NCI-H2227 treated with DMSO at 0.1 percent for 48 hours (cell line): ENCODE data around the gene MAP4K5.
"Not testable (repeated sequence)": the region's sequence is repeated elsewhere in the genome, so short reads cannot be mapped to it uniquely, and the experiment has no call there.

Experiments
- DNase-seq: peaks from one replicate; lab custom pipeline; 2025; lab: John Stamatoyannopoulos, UW

MAP4K5 gene

DNA sequence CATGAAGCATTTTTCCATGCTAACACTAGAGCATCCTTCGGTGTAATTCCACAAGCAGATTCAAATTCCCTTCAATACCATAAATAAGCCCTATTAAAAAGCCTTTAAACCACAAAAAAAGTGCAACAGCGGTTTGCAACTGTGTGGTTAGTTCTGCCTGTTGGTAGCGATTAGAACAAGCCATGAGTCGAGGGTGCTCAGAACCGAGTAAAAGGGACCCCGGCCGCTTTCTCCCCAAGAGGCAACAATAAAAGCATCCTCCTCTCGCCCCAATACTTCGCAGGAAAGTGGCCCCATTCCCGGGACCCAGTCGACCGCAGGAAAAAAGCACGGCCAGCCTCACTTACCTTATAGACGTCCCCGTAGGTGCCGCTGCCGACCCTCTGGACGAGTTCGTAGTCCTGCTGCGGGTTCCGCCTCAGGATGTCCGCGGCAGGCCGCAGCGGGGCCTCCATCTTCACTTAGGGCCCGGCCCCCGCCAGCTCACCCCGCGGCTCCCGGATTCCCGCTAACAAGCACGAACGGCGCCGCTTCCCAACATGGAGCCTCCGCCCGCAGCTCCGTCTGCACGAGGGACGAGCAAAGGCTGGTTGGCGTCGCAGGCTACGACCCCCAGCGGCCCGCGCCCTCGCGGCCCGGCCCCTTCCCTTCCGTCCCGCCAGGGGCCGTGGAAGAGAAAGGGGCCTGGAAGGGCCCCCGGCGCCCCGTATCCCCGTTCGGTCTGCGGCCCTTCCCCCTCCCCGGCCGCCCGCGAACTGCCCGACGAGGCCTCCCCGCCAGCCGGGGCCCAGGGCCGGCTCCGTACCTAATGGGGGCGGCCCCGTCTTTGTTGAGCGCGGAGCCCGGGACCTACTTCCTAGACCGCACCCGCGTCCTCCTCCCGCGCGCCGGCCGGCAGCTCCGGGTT lies 521 bp downstream of the MAP4K5 start:
- DNase-seq = peak; percentile 74

DNA sequence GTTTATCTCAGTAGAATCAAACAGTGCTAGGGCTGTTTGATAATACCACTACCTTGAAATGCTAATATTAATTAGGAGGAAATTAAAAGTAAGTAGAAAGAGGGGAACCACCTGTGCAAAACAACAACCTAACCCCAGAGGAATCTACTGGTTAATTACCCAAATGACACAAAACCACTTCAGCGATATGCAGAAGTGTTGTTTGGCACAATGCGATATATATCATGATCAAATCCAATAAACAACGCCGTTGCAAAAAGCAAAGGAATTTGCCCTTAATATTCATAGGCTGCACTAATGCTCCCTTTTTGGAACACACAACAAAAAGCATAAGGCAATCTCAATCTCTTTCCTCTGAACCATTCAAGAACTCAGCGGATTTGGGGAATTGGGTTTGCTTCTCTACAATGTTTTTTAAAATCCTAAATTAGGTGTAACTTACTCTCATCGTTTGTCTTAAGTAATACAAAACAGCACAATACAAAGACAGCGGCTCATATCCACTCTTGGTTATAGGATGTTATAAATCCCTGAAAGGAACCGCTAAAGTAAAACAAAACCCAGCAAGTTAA lies 1.5 kb downstream of the MAP4K5 start:
- DNase-seq = no peak

DNA sequence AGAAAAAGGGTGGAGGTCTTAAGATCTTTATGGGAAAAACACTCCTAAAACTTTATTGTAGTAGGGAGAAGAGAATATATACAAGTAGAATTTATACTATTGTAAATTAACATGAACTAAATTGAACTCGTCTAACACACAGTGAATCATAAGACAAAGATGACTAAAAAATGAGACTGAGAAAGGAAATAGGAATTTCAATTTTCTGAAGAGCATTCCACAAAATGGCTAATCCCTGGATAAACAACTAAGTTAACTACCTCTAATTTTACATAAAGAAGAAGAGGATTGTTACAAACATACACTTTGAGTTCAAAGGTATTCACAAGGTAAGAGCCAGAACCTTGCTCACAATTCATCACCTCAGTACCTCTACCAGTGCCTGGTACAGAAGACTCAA lies 2.0 kb downstream of the MAP4K5 start:
- DNase-seq = no peak

DNA sequence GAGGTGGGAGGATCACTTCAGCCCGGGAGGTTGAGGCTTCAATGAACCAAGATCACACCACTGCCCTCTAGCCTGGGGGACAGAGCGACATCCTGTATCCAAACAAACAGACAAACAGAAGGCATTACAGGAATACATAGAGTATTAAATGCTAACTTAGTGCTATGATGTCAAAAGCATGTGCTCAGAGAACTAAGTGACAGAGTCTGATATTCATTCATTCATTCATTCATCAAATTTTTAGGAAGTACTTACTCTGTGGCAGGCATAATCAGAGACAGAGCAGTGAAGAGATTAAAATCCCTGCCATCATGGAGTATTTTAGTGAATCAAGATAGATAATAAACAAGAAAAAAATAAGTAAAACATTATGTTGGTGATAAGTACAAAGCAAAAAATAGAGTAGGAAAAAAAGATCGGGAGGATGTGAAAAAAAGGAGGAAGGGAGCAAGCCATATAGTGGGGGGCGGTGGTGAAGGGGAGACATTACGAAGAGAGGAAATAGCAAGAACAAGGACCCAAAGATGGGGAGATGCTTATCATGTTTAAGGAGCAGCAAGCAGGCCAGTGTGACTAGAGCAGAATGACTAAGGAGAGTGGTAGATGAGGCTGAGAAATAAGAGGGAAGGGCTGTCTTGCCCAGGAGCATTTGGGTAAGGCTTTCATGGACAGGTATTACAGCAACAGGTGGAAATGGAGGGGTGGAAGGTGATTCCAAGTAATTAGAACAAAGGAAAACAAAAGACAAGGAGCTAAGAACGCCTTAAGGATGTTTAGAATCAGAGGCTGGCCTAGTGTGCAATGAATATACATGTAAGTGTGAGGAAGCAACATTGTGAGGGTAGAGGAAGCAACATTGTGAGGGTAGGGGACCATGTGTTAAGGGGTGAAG lies 2.8 kb downstream of the MAP4K5 start:
- DNase-seq = no peak

DNA sequence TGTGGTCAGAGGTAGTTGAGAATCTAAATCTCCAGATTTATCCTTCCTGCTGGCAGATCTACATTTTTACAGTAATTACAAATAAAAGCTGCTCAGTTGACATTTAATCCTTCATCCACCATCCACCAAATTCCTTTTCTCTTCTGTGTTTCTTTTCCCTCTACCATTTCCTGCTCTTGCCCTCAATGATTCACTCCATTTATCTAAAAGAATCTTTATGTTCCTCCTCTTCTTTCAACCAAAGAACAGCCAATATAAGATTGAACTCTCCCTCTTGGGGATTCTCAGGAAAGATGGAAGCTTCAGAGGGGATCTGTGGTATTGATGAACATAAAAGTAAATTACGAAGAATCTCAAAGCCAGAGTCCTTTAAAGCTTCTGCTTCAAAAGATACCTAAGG lies 4.4 kb downstream of the MAP4K5 start:
- DNase-seq = no peak

DNA sequence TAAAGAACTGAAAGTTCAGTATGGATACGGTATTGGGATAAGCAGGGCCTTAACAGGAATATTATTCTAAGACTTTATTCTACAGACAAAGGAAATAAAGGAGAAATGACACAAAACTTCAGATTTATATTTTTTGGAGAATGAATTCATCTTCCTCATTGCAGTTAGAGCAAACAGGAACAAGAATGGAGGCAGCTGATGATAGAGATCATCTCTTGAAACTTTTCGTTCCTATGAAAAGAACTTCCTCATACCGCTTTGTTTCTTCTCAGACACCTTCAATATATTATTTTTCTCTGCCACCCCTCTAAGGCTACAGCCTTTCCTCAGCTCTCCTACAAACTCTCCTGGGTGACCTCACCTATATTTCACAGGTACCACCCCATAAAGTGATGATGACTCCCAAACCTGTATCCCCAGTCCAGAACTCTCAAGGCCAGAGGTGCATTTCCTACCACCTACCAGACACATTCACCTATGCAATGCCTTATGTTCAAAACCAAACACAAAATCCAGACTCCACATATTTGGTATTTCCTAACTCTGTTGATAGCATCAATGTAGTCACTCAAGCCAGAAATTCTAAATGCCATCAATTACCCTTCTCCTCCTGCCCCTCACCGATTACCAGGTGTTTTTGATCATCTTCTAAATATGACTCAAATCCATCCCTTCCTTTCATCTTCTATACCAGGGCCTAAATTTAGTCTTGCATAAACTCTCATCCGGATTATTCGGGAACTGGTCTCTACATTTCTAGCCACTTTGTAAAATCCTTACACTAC lies 7.4 kb downstream of the MAP4K5 start:
- DNase-seq = no peak

DNA sequence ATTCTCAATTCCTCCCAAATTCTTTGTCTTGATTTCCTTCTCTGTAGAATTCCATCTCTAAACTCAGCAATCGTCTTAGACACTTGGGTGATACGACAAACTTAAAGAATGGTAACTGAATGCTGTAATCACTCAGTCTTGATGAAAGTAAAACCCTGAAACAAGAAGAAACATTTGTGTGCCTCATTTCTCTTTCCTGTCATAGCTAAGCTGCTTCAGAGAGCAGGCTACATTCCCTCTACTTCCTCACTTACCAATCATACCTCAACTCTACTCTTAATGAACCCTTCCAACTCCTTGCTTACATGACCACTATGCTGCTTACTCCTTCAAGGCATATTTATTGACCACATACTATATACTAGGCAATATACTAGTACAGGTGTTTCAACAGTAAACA lies 8.3 kb downstream of the MAP4K5 start:
- no peak for DNase-seq

DNA sequence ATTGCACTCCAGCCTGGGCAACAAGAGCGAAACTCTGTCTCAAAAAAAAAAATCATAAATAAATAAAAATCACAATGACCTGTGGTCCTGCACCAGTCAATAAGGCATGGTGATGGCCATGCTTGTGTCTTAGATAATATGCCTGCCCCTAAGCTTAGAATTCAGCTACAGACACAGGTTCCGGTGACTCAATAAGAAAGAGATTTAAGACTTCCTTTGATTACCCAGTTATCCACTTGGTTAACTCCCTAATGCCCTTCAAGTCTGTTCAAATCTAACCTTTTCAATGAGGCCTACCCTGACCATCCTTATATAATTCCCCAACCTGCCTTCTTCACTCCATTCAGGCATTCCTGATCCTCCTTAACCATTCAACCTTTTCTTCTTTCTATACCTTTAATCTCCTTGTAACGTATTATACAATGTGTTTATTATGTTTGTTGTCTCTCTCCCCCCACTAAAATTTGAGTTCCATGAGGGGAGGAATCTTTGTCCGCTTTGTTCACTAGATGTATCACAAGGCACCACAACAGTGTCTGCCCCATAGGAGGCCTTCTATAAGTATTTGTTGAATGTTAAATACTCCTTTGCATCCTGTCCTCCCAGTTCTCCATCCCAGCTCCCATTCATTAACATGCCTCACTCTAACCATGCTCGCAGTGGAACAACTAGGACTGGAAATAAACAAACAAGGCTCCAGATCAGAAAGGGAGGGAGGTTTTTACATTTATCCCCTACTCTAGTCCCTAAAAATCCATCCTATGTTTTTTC lies 8.9 kb downstream of the MAP4K5 start:
- DNase-seq = no peak

DNA sequence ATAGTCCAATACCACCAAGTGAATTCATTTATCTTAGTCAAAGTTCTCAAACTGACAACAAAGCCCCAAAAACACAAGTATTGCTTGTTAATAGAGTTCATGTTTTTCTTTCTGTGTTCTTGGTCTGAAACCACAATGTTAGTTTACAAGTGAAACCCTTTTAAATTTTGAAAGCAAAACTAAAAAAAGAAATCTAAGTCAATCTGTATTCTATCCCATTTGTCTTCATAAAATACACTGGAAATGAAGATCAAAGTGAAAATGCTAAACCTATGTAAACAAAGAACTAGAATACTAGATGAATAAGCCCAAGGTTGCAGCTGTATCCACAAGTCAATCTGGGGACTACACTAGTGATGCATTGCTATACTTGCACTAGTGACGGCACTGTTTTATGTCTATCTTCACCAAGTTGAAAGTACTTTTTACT lies 10.4 kb downstream of the MAP4K5 start:
- DNase-seq = no peak

DNA sequence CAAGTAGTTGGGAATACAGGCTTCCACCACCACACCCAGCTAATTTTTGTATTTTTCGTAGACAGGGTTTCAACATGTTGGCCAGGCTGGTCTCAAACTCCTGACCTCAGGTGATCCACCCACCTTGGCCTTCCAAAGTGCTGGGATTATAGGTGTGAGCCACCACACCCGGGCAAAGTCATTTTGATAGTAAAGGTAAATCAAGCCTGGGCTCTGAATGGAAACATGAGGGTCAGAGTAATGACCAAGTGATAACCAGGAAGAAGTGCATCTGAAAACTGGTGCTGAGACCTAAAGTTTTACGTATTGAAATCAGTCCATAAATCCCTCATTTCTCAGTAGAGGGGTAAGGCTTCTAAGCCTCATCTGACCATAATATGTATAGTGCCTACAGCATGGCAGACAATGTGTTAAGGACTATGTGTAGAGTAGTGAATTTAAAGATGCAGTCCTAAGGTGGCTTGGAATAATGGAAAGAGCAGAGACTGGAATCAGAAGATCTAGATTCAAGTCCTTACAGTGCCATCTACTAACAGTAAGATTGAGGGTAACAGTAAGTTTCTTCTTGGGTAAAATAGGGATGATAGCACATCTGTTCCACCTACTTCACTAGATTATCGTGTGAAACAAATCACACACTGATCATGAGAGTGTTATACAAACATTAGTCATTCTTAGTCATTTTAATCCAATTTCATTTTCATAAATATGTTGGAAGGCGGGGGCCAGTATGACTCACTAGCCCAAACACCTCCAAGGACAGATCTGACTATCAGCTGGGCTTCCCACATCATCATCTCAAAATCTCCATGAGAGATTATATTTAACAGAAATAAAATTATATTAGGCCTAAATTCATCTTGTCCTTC lies 11.2 kb downstream of the MAP4K5 start:
- DNase-seq = no peak

DNA sequence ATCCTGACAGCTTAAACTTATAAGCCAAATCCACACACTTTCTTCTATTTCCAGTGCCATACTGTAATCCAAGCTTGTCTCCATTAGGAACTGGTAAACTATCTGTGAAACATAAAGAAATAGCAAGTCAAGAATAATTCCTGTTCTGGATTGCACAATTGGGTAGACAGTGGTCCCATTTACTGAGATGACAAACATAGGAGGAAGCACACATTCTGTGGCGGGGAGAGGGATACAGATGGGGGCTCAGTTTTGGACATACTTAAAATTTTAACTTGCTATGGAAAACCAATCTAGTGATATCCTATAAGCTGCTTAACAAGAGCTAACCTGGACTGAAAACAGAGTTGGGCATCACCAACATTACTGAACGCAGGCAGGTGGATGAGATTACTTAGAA lies 16.3 kb downstream of the MAP4K5 start:
- no peak for DNase-seq

DNA sequence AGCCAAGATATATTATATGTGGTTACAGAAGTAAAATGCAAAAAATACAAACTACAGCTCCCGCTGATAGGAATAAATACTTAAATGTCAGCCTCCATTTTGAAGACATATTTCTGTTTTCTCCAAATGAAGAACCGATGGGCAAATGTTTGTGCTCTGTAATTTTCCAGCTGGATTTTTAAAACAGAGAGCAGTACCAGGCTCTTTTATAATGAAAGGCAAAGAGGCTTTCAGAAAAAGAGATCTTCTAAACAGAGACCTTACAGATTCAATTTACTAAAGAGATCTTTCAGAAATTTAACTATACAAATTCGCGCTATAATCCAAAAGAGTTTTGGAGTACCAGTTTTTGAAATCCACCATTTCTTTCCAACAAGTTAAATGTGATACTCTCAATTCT lies 19.9 kb downstream of the MAP4K5 start:
- DNase-seq = no peak

DNA sequence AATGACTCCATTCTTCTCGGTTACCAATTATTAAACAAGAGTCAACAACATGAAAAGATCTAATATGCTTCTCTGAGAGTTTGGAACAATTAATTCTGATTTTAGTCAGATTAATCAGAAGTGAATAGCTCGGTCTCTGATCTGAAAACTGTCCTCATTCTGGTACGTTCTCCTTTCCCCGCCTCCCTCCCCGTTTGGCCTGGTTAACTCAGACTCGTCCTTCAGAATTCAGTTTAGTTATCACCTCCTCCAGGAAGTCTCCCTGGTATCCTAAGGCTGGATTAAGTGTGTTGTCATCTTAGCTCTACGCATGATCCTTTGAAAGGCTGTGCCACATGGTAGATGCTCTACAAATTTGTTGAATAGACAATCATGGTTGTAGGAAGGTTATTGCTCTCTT lies 22.2 kb downstream of the MAP4K5 start:
- DNase-seq = no peak

DNA sequence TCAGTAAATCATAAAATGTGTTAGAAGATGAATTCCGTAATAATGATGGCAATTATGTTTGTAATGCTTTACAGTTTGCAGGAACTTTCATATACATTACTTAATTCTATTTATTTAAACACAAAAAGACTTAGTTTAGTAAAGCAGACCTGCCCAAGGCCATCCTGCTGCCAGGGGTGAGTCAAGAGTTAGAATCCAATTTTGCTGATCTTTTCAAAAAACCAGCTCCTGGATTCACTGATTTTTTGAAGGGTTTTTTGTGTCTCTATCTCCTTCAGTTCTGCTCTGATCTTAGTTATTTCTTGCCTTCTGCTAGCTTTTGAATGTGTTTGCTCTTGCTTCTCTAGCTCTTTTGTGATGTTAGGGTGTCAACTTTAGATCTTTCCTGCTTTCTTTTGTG lies 25.3 kb downstream of the MAP4K5 start:
- not testable (repeated sequence) for DNase-seq

DNA sequence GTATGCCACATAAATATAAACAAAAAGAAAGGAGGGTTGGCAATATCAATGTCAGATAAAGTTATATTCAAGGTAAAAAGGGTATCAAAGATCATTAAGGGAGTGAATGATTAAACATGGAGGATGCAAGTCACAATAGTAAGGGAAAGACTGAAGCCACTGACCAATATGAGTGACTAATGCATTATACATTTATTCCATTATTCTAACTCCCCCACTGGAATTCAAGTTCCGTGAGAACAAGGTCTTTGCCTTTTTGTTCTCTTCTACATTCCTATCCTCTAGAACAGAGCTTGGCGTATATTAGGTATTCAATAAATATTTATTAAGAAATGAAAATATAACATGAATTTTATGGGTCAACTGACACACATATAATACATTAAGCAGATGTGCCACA lies 30.7 kb downstream of the MAP4K5 start:
- no peak for DNase-seq

DNA sequence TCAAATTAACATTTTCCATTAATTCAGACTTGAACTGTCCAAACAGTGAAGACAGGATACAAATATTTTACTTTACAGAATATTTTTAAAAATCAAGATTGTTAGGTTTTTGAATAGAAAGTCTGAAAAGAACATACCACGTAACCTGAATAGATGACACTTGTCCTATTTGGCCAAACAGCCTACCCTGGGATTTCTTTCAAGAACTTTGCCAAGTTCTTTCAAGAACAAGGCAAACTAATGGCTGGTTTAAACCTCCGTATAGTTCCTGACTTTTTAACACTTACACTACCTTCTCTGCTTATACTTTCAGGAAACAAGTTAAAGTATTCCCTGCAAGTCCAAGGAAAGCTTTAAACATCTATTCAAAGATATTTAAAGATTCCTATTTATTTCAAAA lies 35.0 kb downstream of the MAP4K5 start:
- DNase-seq = no peak

DNA sequence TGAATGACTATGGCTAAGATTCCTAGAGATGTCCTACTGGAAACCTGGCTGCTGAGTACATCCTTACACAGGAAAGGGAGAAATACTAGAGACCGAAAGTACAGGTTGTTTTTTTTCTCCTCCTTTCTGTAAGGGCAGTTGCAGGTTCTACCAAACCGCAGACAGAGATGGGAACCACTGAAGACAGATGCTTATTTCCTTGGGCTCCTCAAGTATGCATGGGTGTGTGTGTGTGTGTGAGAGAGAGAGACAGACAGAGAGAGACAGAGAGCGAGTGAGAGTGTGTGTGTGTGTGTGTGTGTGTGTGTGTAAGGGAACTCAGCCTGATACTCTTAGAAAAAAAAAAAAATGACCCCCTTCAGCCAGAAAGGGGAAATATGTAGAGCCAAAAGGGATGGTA lies 42.5 kb downstream of the MAP4K5 start:
- no peak for DNase-seq

DNA sequence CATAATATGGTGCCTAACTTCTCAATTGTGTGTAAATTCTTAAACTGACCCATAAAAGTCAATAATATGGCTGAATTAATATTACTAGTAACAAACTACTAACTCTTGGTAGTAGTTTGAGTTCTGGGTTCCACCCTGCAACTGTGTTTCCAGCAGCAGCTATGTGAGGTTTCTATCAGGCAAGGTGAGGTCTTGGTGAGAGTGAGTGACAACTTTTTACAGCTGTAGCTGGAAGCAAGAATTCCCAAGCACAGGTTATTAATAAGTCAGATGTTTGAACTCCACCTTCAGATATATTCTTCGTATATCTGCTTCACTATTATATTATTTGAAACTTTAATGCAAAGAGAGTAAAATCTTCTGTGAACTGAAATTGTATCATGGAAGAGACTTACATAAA lies 43.8 kb downstream of the MAP4K5 start:
- DNase-seq = no peak

DNA sequence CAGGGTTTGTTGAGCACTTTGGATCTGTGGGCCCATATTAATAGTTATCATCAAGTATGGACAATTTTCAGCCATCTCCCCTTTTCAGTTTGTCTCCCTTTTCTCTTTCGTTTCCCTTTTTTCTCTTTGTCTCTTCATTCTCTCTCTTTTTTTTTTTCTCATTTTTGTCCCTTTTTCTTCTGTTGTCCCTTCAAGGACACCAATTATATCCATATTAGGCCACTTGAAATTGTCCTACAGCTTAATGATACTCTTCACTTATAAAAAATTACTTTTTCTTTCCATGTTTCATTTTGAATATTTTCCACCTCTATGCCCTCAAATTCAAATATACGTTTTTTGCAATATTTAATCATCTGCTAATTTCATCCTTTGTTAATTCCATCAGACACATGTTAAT lies 53.3 kb downstream of the MAP4K5 start:
- DNase-seq = no peak

DNA sequence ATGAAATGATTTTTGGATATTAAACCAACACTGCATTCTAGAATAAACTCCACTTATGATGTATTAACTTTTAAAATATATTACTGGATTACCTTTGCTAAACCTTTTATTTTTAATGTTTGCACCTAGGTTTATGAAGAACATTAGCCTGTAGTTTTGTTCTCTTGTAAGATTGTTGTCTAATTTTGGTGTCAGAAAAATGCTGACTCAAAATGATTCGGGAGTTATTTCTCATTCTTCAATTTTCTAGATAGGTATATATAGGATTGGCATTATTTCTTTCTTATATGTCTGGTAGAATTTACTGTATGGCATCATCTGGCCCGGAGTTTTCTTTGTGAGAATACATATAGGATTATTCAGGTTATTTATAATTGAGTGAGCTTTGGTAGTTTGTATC lies 54.6 kb downstream of the MAP4K5 start:
- no peak for DNase-seq
